ENCODE measurements around the gene LGMN. TPM values are rescaled to one million over a fixed set of nuclear protein-coding genes. Genes with fewer than 3 reads are reported as not detected.

The LGMN gene
- total RNA-seq, 1 donor from 2014 or later, result 47.0 TPM

GRCh38 chr14:92656306-92657081 is 91.9 kb downstream of the LGMN start:
- no peak for ATAC-seq
- DNase-seq (ENCODE audit: low spot score), result no peak

GRCh38 chr14:92655419-92656201 is 92.8 kb downstream of the LGMN start:
- no peak for ATAC-seq
- no peak for DNase-seq (ENCODE audit: low spot score)

DNA sequence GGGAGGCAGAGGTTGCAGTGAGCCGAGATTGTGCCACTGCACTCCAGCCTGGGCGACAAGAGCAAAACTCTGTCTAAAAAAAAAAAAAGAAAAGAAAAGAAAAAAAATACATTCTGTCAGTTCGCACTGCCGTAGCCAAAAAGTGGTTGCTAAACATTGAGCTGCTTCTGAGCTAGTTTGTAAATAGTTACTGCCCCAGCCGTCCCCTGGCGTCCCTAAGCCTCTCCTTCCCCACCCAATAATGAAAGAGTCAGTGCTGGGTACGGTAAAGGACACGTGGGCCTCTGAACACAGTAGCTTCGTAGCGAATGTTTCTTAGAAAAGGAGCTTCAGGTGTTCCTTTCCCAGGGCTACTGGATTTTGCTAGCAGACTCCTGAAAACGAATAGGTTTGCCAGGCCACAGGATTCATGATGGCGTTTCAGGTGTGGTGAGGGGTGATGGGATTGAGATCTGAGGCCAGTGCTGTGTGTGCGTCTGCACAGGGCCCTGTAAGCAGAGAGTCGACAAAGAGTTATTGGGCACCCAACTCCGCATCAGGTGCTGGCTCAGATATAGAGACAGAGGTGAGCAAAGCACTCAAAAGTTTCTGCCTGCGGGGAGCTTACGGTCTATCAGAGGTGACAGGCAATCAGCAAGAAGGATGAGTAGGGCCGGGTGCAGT is 94.1 kb downstream of the LGMN start:
- ATAC-seq (no peak), DNase-seq (ENCODE audit: low spot score) (no peak)

Other genes with a start within 250 kb of the LGMN start
- 20.2 TPM for gene RIN3, start 234.8 kb downstream of the LGMN start, total RNA-seq
- 20.9 TPM for gene GOLGA5, start 45.7 kb upstream of the LGMN start, total RNA-seq
- 0.20 TPM for gene CHGA, start 174.5 kb upstream of the LGMN start, total RNA-seq

Data from left lobe of liver (tissue), 2 donors.